Mesodermal cell (in vitro differentiated cells): ENCODE measurements around the gene ZNF467.

Experiments used
- H3K27ac ChIP-seq: 2 replicates; pipeline ENCODE4 v1.7.0; 2013; ENCODE audit warnings: mild to moderate bottlenecking, low read depth, low read length, moderate library complexity; ENCODE audit not compliant: severe bottlenecking
- H3K36me3 ChIP-seq: 2 replicates; pipeline ENCODE4 v1.7.1; 2013; ENCODE audit warnings: mild to moderate bottlenecking, low read length, moderate library complexity; ENCODE audit not compliant: control insufficient read depth, insufficient read depth
- H3K4me1 ChIP-seq: one replicate; pipeline ENCODE4 v1.7.1; 2013; ENCODE audit warnings: mild to moderate bottlenecking, low read length; ENCODE audit not compliant: insufficient read depth, control insufficient read depth, poor library complexity, severe bottlenecking
- H3K4me3 ChIP-seq: 2 replicates; pipeline ENCODE4 v1.7.0; 2013; ENCODE audit warnings: low read length, control low read depth, mild to moderate bottlenecking; ENCODE audit not compliant: insufficient read depth, poor library complexity, severe bottlenecking; ENCODE audit errors: extremely low read depth
- H3K9me3 ChIP-seq: 2 replicates; pipeline ENCODE4 v1.7.1; 2013; ENCODE audit warnings: mild to moderate bottlenecking, low read length, moderate library complexity; ENCODE audit not compliant: control insufficient read depth
- WGBS, 2 experiments: methylation state at CpG; one replicate each; pipeline ENCODE4 v1.1.5; 2013; ENCODE audit warnings: missing lambda C conversion rate in 2 of 2; ENCODE audit not compliant: insufficient coverage in 2 of 2; 5-methylcytosine and 5-hydroxymethylcytosine counted together

Gene ZNF467

DNA sequence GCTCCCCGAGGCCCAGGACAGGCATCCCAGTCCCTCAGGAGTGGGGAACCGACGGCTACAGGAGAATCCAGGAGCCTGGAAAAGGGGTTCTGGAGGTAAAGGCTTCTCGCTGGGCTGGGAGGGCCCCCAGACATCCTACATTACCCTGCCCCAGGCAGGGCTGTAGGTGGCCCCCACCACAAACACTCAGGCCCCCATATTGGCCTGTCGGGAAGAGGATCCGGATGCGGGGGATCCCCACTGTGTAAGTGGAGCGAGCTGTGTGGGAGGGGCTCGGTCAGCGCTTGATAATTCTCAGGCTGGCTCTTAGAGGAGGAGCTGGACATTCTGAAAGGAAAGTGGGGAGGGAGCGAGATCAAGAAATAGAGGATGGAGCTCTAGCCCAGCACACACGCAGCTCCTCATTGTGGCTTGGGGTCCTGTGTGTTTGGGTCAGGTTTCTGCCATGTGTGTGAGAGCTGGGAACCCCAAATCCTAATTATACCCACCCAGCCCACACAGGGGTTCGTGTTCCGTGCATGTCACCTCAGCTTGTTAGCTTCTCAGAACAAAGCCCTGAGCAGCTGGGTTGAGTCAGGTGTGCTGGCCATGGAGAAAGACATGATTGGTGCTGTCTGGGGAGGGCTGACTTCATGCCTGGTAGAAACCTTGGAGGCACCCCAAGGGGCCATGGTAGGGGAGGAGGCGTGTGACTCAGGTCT is 49.4 kb downstream of the ZNF467 start:
- H3K27ac ChIP-seq = no peak overlapping the region
- 94 to 100% methylated on average over 2 to 5 of the region's 15 CpGs for WGBS, 2 experiments
- no peaks in the 10 kb centered on the region for H3K9me3 ChIP-seq
- no peak overlapping the region for H3K4me3 ChIP-seq
- peaks cover 8% of the 10 kb centered on the region for H3K4me1 ChIP-seq
- peaks cover 86% of the 10 kb centered on the region for H3K36me3 ChIP-seq

DNA sequence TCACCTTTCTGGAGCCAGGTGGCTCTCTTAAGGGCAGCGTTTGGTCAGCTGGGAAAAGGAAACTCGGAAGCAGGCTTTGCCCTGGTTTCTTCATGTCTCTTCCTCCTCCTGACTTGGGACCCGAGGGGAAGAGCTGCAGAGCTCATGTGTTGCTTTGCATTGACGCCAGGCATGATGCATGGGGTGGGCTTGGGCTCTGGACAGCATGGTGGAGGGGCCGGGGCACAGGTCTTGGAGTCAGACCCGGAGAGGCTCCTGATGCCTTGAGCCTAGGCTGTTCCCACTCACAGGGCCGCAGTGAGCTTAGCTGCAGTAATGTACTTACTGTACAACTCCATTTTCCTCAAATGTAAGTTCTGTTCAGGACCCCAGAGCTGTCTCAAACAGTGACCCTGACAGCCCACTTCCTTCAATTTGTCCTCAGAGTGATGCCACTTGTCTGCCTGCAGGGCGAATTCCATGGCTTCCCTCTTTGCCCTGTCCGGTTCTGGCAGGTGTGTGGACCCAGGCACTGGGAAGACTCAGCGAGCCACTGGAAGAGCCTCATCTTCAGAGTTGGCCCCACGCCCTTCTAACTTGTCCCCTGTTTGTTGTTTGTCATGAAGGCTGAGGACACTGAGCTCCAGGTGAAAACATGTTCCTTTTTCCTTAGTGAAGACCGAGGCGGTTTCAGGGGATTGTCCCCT is 50.2 kb downstream of the ZNF467 start:
- H3K36me3 ChIP-seq = peaks cover 84% of the 10 kb centered on the region
- H3K4me1 ChIP-seq = peaks cover 8% of the 10 kb centered on the region
- WGBS, 2 experiments = 92 to 97% methylated on average over 10 to 11 of the region's 13 CpGs
- H3K4me3 ChIP-seq = no peak overlapping the region
- H3K27ac ChIP-seq = no peak overlapping the region
- peaks cover 4% of the 10 kb centered on the region for H3K9me3 ChIP-seq

DNA sequence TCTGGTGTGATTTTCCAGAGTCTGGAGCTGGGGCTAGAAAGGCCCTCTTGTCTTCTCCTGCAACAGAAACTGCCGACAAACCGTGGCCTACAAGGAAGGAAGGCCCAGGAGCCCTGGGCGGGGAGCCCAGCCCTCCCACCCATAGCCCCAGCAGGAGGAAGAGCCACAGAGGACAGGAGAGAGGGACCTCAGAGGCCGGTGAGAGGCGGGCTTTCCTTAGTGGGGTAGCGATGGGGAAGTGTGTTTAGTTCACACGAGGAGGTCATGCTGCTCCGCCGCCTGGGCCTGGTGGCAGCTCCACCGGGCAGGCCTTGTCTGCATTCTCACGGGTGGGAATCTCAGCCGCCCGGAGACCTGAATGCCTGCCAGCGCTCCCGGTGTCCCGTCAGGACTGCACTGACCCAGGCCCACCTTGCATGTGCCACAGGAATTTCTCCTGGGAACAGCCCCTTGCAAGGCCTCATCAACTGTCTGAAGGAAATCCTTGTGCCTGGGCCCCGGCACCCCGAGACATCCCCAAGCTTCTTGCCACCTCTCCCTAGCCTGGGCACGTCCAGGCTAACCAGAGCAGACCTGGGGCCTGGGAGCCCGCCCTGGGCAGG is 50.9 kb downstream of the ZNF467 start:
- Histone ChIP-seq H3K27ac (no peak overlapping the region), H3K4me1 (peaks cover 8% of the 10 kb centered on the region), H3K4me3 (no peak overlapping the region), H3K9me3 (peaks cover 5% of the 10 kb centered on the region), H3K36me3 (peaks cover 81% of the 10 kb centered on the region)
- 95% methylated on average over 17 to 18 of the region's 20 CpGs for WGBS, 2 experiments

DNA sequence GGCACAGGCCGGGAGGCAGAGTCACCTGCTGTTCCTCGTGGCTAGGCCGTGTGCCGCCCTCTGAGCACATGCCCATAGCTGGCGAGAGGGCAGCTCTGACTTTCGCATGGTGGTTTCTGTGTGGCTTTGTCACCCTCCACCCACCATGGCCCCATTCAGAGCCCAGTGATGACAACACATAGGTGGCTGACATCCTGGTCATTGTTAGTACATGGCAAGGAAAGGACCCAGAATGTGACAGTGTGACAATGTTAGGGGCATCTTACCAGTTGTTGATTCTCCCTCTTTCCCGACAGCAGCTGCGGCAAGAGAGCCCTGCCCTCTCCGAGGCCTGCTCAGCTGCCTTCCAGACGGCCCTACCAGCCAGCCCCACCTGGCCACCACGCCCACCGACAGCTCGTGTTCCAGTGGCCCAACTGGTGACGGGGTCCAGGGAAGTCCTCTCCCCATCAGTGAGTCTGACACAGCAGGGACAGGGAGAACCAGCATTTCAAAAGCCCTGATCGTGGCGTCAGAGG is 52.2 kb downstream of the ZNF467 start:
- no peak overlapping the region for H3K4me3 ChIP-seq
- peaks cover 79% of the 10 kb centered on the region for H3K36me3 ChIP-seq
- H3K27ac ChIP-seq = no peak overlapping the region
- WGBS, 2 experiments = 91 to 96% methylated on average over 16 of the region's 16 CpGs
- H3K9me3 ChIP-seq = peaks cover 5% of the 10 kb centered on the region
- H3K4me1 ChIP-seq = peaks cover 8% of the 10 kb centered on the region

DNA sequence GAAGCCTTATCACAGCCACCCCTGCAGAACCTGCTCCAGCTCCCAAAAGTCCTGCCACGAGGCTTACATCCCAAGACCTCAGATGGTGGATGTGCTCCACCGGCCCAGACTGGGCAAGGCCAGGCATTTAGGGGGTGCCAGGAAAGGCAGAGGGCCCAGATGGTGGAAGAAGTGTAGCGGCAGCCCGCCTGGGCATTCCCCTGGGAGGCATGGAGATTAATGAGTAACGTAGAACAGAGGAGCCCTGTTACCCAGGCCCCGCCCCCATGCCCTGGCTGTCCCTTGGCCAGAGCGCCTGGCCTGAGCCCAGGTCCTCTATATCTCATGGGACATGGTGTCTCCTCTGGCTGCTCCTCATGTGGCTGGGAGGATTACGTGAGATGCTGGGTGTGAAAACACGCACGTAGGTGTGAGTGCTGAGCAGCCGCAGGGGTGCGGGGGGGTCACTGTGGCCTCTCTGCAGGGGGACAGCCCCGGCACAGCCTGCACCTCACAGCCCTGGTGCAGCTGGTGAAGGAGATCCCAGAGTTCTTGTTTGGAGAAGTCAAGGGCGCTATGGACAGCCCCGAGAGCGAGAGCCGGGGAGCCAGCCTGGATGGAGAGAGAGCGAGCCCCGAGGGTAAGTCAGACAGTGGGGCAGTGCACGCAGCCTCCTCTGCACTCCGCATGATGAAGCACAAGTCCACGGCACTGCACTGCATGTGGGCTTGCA is 52.9 kb downstream of the ZNF467 start:
- no peak overlapping the region for H3K27ac ChIP-seq
- H3K9me3 ChIP-seq = peaks cover 5% of the 10 kb centered on the region
- H3K36me3 ChIP-seq = peaks cover 73% of the 10 kb centered on the region
- 89 to 94% methylated on average over 22 of the region's 22 CpGs for WGBS, 2 experiments
- no peak overlapping the region for H3K4me3 ChIP-seq
- H3K4me1 ChIP-seq = peaks cover 14% of the 10 kb centered on the region

DNA sequence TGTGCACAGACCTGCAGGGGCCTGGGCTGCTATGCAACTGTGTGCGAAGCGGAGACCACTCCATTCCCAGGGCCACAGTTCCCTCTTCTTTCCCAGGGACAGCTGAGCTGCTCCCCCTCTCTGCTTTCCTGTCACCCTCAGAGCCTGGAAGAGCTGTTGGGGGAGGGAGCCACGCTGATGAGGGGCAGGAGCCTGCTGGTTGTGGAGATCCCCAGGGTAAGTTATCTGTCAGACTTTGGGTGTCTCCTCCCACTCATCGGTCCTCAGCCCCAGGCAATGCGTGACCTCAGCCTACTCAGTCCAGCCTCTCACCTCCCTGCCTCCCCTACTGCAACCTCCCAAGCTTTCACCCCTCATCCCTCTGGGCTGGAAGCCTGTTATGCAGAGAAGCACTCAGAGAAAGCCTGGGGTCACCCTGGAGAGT is 53.5 kb downstream of the ZNF467 start:
- WGBS, 2 experiments = 88% methylated on average over 4 of the region's 5 CpGs; no CpG with 5 or more reads in 1 of the 2 experiments
- Histone ChIP-seq H3K27ac (no peak overlapping the region), H3K4me3 (no peak overlapping the region), H3K4me1 (peaks cover 16% of the 10 kb centered on the region), H3K9me3 (peaks cover 5% of the 10 kb centered on the region), H3K36me3 (peaks cover 67% of the 10 kb centered on the region)

DNA sequence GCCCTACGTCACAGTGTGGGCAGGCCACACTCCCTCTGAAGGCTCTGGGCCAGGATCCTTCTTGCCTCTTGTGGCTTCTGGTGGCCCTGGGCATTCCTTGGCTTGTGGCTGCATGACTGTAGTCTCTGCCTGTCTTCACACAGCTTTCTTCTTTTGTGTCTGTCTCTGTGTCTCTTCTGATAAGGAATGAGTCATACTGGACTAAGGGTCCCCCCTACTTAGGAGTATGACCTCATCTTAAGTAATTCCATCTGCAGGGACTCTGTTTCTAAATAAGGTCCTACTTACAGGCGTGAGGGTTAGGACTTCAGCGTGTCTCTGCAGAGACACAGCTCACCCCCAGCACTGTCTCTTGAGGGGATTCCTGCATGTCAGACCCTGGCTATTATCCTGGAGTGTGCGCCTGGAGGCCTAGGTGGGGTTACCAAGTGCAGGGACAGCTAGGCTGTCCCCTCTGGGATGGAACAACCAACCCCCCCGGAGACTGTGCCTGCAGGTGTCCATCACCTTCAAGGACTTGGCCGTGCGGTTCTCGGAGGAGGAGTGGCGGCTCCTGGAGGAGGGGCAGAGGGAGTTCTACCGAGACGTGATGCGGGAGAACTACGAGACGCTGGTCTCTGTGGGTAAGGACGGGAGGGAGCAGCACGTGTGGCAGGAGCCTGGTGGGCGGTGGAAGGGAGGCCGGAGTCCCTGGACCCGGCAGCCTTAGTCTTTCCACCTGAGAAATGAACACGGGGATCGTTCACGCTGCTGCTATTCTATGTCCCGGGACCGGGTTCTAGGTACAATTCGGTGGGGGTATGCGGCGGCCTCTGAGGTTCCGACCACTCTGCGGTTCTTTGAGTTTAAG is 54.1 kb downstream of the ZNF467 start:
- Histone ChIP-seq H3K4me1 (peaks cover 16% of the 10 kb centered on the region), H3K9me3 (peaks cover 5% of the 10 kb centered on the region), H3K36me3 (peaks cover 62% of the 10 kb centered on the region), H3K27ac (no peak overlapping the region), H3K4me3 (no peak overlapping the region)
- WGBS, 2 experiments = 91 to 93% methylated on average over 29 of the region's 29 CpGs

DNA sequence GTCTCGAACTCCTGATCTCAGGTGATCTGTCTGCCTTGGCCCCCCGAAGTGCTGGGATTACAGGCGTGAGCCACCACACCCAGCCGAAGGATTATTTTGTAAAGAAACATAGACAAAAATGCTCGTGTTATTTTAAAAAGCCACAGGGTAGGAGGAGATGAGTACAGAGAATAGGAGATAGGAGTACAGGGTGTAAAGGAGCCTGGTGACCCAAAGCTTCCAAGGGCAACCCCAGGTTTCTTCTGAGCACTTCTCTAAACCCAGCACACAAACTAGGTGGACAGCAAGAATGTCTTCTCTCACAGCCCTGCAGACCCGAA is 54.7 kb downstream of the ZNF467 start:
- Histone ChIP-seq H3K36me3 (peaks cover 56% of the 10 kb centered on the region), H3K27ac (no peak overlapping the region), H3K4me3 (no peak overlapping the region), H3K9me3 (peaks cover 5% of the 10 kb centered on the region), H3K4me1 (peaks cover 16% of the 10 kb centered on the region)
- 87 to 90% methylated on average over 6 of the region's 6 CpGs for WGBS, 2 experiments

DNA sequence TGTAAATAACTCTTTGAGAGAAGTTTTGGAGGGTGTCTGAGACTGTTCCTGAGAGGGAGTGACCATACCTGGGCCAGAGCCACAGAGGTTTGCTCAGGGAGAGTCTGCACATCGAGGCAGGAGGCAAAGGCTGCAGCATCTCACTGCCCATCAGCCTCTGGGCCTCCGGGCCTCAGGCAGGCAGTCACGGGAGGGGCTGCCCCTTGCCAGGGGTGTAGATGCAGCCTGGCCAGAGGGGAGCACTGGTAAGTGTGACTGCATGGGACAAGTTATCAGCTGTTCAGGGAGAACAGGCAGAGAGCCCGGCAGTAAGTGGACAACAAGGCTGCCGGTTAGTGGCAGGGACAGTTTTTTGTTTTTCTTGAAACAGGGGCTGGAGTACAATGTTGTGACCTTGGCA is 55.9 kb downstream of the ZNF467 start:
- 97 to 100% methylated on average over 3 to 5 of the region's 5 CpGs for WGBS, 2 experiments
- no peak overlapping the region for H3K4me3 ChIP-seq
- H3K27ac ChIP-seq = no peak overlapping the region
- peaks cover 5% of the 10 kb centered on the region for H3K9me3 ChIP-seq
- peaks cover 44% of the 10 kb centered on the region for H3K36me3 ChIP-seq
- H3K4me1 ChIP-seq = peaks cover 16% of the 10 kb centered on the region

DNA sequence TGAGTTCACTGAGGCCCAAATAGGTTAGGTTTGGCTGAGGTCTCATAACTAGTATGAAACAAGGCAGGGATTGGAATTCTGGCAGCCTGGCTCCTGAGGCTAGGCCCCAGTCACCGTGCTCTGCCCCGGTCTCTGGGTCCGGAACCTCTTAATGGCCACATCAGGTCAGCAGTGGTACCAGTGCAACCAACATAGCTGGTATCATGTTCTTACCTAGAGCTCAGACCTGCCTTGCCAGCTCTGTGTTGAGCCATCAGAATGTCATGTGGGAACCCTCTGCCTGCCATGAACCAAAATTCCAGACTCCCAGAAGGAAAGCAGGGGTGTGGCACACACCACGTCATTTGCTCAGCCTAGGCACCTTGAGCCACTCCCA is 56.5 kb downstream of the ZNF467 start:
- 98 to 100% methylated on average over 4 of the region's 4 CpGs for WGBS, 2 experiments
- peaks cover 16% of the 10 kb centered on the region for H3K4me1 ChIP-seq
- H3K27ac ChIP-seq = no peak overlapping the region
- no peak overlapping the region for H3K4me3 ChIP-seq
- peaks cover 5% of the 10 kb centered on the region for H3K9me3 ChIP-seq
- peaks cover 41% of the 10 kb centered on the region for H3K36me3 ChIP-seq
